HEK293 (cell line): ENCODE data around the gene MADCAM1.

Experiments used
- CTCF ChIA-PET: fragments of 350-600 bp; formaldehyde crosslinking; extraction: SDS; loops from one replicate; lab custom pipeline; 2021; ENCODE audit warnings: antibody characterized with exemption; lab: Yijun Ruan, JAX
- POLR2A ChIA-PET: fragments of 300-600 bp; formaldehyde crosslinking; extraction: SDS; loops from one replicate; lab custom pipeline; 2020; ENCODE audit warnings: antibody characterized with exemption, inconsistent platforms; lab: Yijun Ruan, JAX
- H3K27ac ChIP-seq: fragments of 200-500 bp; sonication (Bioruptor generic); 2 replicates; pipeline ENCODE4 v1.5.1; 2014; ENCODE audit warnings: low read depth, low read length, control low read depth, inconsistent platforms; ENCODE audit errors: extremely low read depth
- H3K36me3 ChIP-seq, 2 experiments: fragments of 200-500 bp in 1 of 2; sonication (Bioruptor generic) in 1 of 2; 1 replicate in 1 of 2; 2 replicates in 1 of 2; pipeline ENCODE4 v1.5.1; 2014 to 2017; ENCODE audit warnings: inconsistent platforms in 2 of 2, low read length in 2 of 2; ENCODE audit not compliant: control insufficient read depth in 2 of 2, insufficient read depth in 1 of 2
- H3K4me1 ChIP-seq: fragments of 200-500 bp; sonication (Bioruptor generic); 2 replicates; pipeline ENCODE4 v1.5.1; 2014; ENCODE audit warnings: mild to moderate bottlenecking, low read length, inconsistent platforms; ENCODE audit not compliant: control insufficient read depth, insufficient read depth
- H3K4me3 ChIP-seq: 2 replicates; pipeline ENCODE4 v1.5.1; 2011; ENCODE audit warnings: low read depth, mild to moderate bottlenecking, control low read depth, low read length, moderate library complexity
- H3K9me3 ChIP-seq: fragments of 200-500 bp; sonication (Bioruptor generic); 2 replicates; pipeline ENCODE4 v1.5.1; 2014; ENCODE audit warnings: low read depth, low read length, inconsistent platforms; ENCODE audit not compliant: control insufficient read depth, insufficient read depth
- GLIS1 ChIP-seq: fragments of 450-650 bp; formaldehyde crosslinking; IDR thresholded peaks from 2 replicates; pipeline ENCODE4 v1.5.1; 2016; ENCODE audit warnings: missing biosample characterization, missing genetic modification characterization
- PRDM10 ChIP-seq: fragments of 450-650 bp; formaldehyde crosslinking; IDR thresholded peaks from 2 replicates; pipeline ENCODE4 v1.5.1; 2016; ENCODE audit warnings: missing biosample characterization, missing genetic modification characterization
- PRDM6 ChIP-seq: fragments of 450-650 bp; formaldehyde crosslinking; IDR thresholded peaks from 2 replicates; pipeline ENCODE4 v1.5.1; 2017; ENCODE audit warnings: missing biosample characterization, missing genetic modification characterization
- REPIN1 ChIP-seq: fragments of 450-650 bp; formaldehyde crosslinking; IDR thresholded peaks from 2 replicates; pipeline ENCODE4 v1.5.1; 2017; ENCODE audit warnings: missing biosample characterization, missing genetic modification characterization, low read depth
- SP2 ChIP-seq: fragments of 450-650 bp; formaldehyde crosslinking; IDR thresholded peaks from 2 replicates; pipeline ENCODE4 v1.5.1; 2016; ENCODE audit warnings: missing biosample characterization, missing genetic modification characterization
- SP7 ChIP-seq: fragments of 450-650 bp; formaldehyde crosslinking; IDR thresholded peaks from 2 replicates; pipeline ENCODE4 v1.5.1; 2016; ENCODE audit warnings: missing biosample characterization, missing genetic modification characterization
- TSHZ1 ChIP-seq: fragments of 450-650 bp; formaldehyde crosslinking; IDR thresholded peaks from 2 replicates; pipeline ENCODE4 v1.5.1; 2016; ENCODE audit warnings: missing biosample characterization, missing genetic modification characterization, borderline replicate concordance
- ZIC2 ChIP-seq: fragments of 450-650 bp; formaldehyde crosslinking; IDR thresholded peaks from 2 replicates; pipeline ENCODE4 v1.5.1; 2016; ENCODE audit warnings: missing biosample characterization, missing genetic modification characterization
- ZNF146 ChIP-seq: fragments of 450-650 bp; formaldehyde crosslinking; IDR thresholded peaks from 2 replicates; pipeline ENCODE4 v1.5.1; 2016; ENCODE audit warnings: missing biosample characterization, missing genetic modification characterization
- ZNF169 ChIP-seq: fragments of 450-650 bp; formaldehyde crosslinking; IDR thresholded peaks from 2 replicates; pipeline ENCODE4 v1.5.1; 2016; ENCODE audit warnings: missing biosample characterization, missing genetic modification characterization
- ZNF211 ChIP-seq: fragments of 450-650 bp; formaldehyde crosslinking; IDR thresholded peaks from 2 replicates; pipeline ENCODE4 v1.5.1; 2016; ENCODE audit warnings: low read depth, missing biosample characterization, missing genetic modification characterization
- ZNF280C ChIP-seq: fragments of 450-650 bp; formaldehyde crosslinking; IDR thresholded peaks from 2 replicates; pipeline ENCODE4 v1.5.1; 2016; ENCODE audit warnings: missing biosample characterization, missing genetic modification characterization
- ZNF449 ChIP-seq: fragments of 450-650 bp; formaldehyde crosslinking; IDR thresholded peaks from 2 replicates; pipeline ENCODE4 v1.5.1; 2017; ENCODE audit warnings: missing biosample characterization, mild to moderate bottlenecking, missing genetic modification characterization, moderate library complexity
- ZNF473 ChIP-seq: fragments of 450-650 bp; formaldehyde crosslinking; IDR thresholded peaks from 2 replicates; pipeline ENCODE4 v1.5.1; 2017; ENCODE audit warnings: missing biosample characterization, missing genetic modification characterization
- ZNF529 ChIP-seq: fragments of 450-650 bp; formaldehyde crosslinking; IDR thresholded peaks from 2 replicates; pipeline ENCODE4 v1.5.1; 2017; ENCODE audit warnings: missing genetic modification characterization, missing biosample characterization; ENCODE audit not compliant: insufficient replicate concordance
- ZNF610 ChIP-seq: fragments of 450-650 bp; formaldehyde crosslinking; IDR thresholded peaks from 2 replicates; pipeline ENCODE4 v1.5.1; 2016; ENCODE audit warnings: missing biosample characterization, missing genetic modification characterization, borderline replicate concordance
- ZNF677 ChIP-seq: fragments of 450-650 bp; IDR thresholded peaks from 2 replicates; pipeline ENCODE4 v1.5.0; 2018; ENCODE audit warnings: missing biosample characterization, mild to moderate bottlenecking, missing genetic modification characterization, moderate library complexity
- ZNF747 ChIP-seq: fragments of 450-650 bp; formaldehyde crosslinking; IDR thresholded peaks from 2 replicates; pipeline ENCODE4 v1.5.1; 2016; ENCODE audit warnings: missing biosample characterization, missing genetic modification characterization
- ZNF785 ChIP-seq: fragments of 450-650 bp; formaldehyde crosslinking; IDR thresholded peaks from 2 replicates; pipeline ENCODE4 v1.5.1; 2016; ENCODE audit warnings: missing biosample characterization, missing genetic modification characterization

MADCAM1 gene

GRCh38 chr19:485583-486236 is 10.6 kb upstream of the MADCAM1 start:
- H3K4me3 ChIP-seq, result no peak overlapping the region
- POLR2A ChIA-PET, result interaction anchor here (0.6 to 4.3 kb wide), 3 partner anchors 21 to 201 kb away, joined by 4 to 33 read pairs (median 5); partner anchors contain the start of genes SHC2 and TPGS1
- H3K9me3 ChIP-seq, result no peaks in the 10 kb centered on the region
- no peaks in the 10 kb centered on the region for H3K4me1 ChIP-seq
- no peak overlapping the region for H3K27ac ChIP-seq
- no peak for TF ChIP-seq REPIN1
- TF ChIP-seq ZNF280C (tag by site-specific recombination), result no peak
- no peak for TF ChIP-seq ZNF473
- TF ChIP-seq PRDM10 (tag by site-specific recombination), result peak; percentile 54
- no peak for TF ChIP-seq ZNF169 (tag by site-specific recombination)
- peak; percentile 47 for TF ChIP-seq ZIC2
- peak; percentile 17; the same call in 1 of the 2 replicates for TF ChIP-seq GLIS1
- no peak for TF ChIP-seq ZNF146
- 0 out of 2 replicates have a peak, but pooled peaks have one; percentile 12 for TF ChIP-seq SP7 (tag by site-specific recombination)
- TF ChIP-seq ZNF529, result no peak
- TF ChIP-seq, all 188 proteins: peak for 4
- H3K36me3 ChIP-seq, result no peaks in the 10 kb centered on the region
- CTCF ChIA-PET, result interaction anchor here (0.6 to 1.2 kb wide), 3 partner anchors 10 to 437 kb away, joined by 3 to 10 read pairs (median 4); no protein-coding TSS in a partner anchor

GRCh38 chr19:488505-489417 is 7.5 kb upstream of the MADCAM1 start:
- Histone ChIP-seq H3K4me3 (peak overlapping the region; percentile 73), H3K27ac (peak overlapping the region; percentile 92), H3K36me3 (no peaks in the 10 kb centered on the region), H3K9me3 (no peaks in the 10 kb centered on the region), H3K4me1 (no peaks in the 10 kb centered on the region)
- CTCF ChIA-PET, result interaction anchor here (0.7 to 2.7 kb wide), 5 partner anchors 9 to 109 kb away, joined by 3 to 16 read pairs (median 4); partner anchors contain the start of gene TPGS1
- POLR2A ChIA-PET, result interaction anchor here (0.6 to 4.3 kb wide), 9 partner anchors 9 to 500 kb away, joined by 3 to 33 read pairs (median 4); partner anchors contain the start of genes SHC2 and TPGS1
- TF ChIP-seq ZNF747 (tag by site-specific recombination), result no peak
- TF ChIP-seq ZNF610 (tag by site-specific recombination), result peak; percentile 36; the same call in 1 of the 2 replicates
- no peak for TF ChIP-seq TSHZ1 (tag by site-specific recombination)
- TF ChIP-seq PRDM6 (tag by site-specific recombination), result no peak
- TF ChIP-seq ZNF211, result no peak
- TF ChIP-seq SP2, result peak; percentile 25
- TF ChIP-seq ZNF146, result no peak
- TF ChIP-seq ZNF677 (tag by site-specific recombination), result no peak
- no peak for TF ChIP-seq ZNF449 (tag by site-specific recombination)
- TF ChIP-seq ZNF785 (tag by site-specific recombination), result no peak
